K562 (cell line): Measurements from ENCODE around the gene RAB38.

Experiments
- CHD1 ChIP-seq: fragments of 200-600 bp; sonication (generic); IDR thresholded peaks from one replicate; pipeline ENCODE4 v1.6.1; 2012; ENCODE audit warnings: mild to moderate bottlenecking, moderate library complexity, low read length, inconsistent platforms
- CTBP1 ChIP-seq: fragments of 450-650 bp; IDR thresholded peaks from 2 replicates; pipeline ENCODE4 v1.6.1; 2016; ENCODE audit warnings: borderline replicate concordance
- CTCF ChIP-seq, 3 experiments: IDR thresholded peaks in 2 of 3; conservative IDR thresholded peaks in 1 of 3; 2 replicates each; pipeline ENCODE4 v1.5.1; 2011 to 2012; ENCODE audit warnings: low read length in 3 of 3, mild to moderate bottlenecking in 3 of 3, control low read depth in 2 of 3, improper control_type of control experiment in 1 of 3, inconsistent platforms in 1 of 3, low read depth in 1 of 3, mixed read lengths in 1 of 3, moderate library complexity in 1 of 3; ENCODE audit not compliant: insufficient read depth in 2 of 3
- EP300 ChIP-seq: IDR thresholded peaks from 2 replicates; pipeline ENCODE4 v1.6.1; 2012; ENCODE audit warnings: low read length, improper control_type of control experiment
- MAFK ChIP-seq: IDR thresholded peaks from 2 replicates; pipeline ENCODE4 v1.6.1; 2011; ENCODE audit warnings: low read length, improper control_type of control experiment
- NFE2 ChIP-seq: IDR thresholded peaks from 2 replicates; pipeline ENCODE4 v1.6.1; 2014; ENCODE audit warnings: antibody characterized with exemption, low read depth
- POLR2AphosphoS5 ChIP-seq: IDR thresholded peaks from 2 replicates; pipeline ENCODE4 v1.6.1; 2011; ENCODE audit warnings: mild to moderate bottlenecking, low read depth, low read length, moderate library complexity; ENCODE audit not compliant: control insufficient read depth, insufficient read depth
- ZBTB26 ChIP-seq: fragments of 450-650 bp; formaldehyde crosslinking; IDR thresholded peaks from 2 replicates; pipeline ENCODE4 v1.4.0; 2022; ENCODE audit warnings: missing genetic modification characterization
- TF ChIP-seq, protein P1 (sequence below): fragments of 450-650 bp; IDR thresholded peaks from 2 replicates; pipeline ENCODE4 v1.7.1; 2018; ENCODE audit warnings: mild to moderate bottlenecking, low read depth; ENCODE audit not compliant: partially characterized antibody

- TF ChIP-seq CTCF (IDR thresholded peaks at IDR 0.05 in 2 of 3, conservative IDR thresholded peaks at IDR 0.05 in 1 of 3; ENCODE audit: insufficient read depth in 2 of 3, low read depth in 1 of 3, low read length in 3 of 3) (no peak), POLR2AphosphoS5 (no peak), CHD1 (no peak), NFE2 (no peak), EP300 (no peak), CTBP1 (no peak), ZBTB26 (CRISPR knock-in tag) (no peak), MAFK (no peak)
- TF ChIP-seq, protein P1, sequence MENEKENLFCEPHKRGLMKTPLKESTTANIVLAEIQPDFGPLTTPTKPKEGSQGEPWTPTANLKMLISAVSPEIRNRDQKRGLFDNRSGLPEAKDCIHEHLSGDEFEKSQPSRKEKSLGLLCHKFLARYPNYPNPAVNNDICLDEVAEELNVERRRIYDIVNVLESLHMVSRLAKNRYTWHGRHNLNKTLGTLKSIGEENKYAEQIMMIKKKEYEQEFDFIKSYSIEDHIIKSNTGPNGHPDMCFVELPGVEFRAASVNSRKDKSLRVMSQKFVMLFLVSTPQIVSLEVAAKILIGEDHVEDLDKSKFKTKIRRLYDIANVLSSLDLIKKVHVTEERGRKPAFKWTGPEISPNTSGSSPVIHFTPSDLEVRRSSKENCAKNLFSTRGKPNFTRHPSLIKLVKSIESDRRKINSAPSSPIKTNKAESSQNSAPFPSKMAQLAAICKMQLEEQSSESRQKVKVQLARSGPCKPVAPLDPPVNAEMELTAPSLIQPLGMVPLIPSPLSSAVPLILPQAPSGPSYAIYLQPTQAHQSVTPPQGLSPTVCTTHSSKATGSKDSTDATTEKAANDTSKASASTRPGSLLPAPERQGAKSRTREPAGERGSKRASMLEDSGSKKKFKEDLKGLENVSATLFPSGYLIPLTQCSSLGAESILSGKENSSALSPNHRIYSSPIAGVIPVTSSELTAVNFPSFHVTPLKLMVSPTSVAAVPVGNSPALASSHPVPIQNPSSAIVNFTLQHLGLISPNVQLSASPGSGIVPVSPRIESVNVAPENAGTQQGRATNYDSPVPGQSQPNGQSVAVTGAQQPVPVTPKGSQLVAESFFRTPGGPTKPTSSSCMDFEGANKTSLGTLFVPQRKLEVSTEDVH = no peak
These were observed 10.9 kb downstream of the RAB38 start for GRCh38 chr11:88164320-88164719.
